Esophagus muscularis mucosa (tissue), 4 donors: ENCODE results near the gene KLHL3. TPM values are rescaled to one million over a fixed set of nuclear protein-coding genes. Genes with fewer than 3 reads are reported as not detected.
A peak's percentile ranks its signal among the peaks of the same experiment; 100 is the strongest.

Experiments used
- DNase-seq: peaks from one replicate; pipeline ENCODE4 v3.0.0-alpha.2; 2017; ENCODE audit errors: extremely low spot score
- H3K27ac ChIP-seq, 4 donors: fragments of 200-600 bp; sonication (generic); replicated peaks in 1 of 4; 1 replicate in 3 of 4; 2 replicates in 1 of 4; pipeline ENCODE4 v1.5.1; 2016 to 2019; ENCODE audit warnings: mild to moderate bottlenecking in 1 of 4
- H3K27me3 ChIP-seq, 4 donors: fragments of 200-600 bp; sonication (generic); one replicate each; pipeline versions ENCODE4 v1.5.1 to v1.6.0; 2016 to 2019
- H3K36me3 ChIP-seq, 4 donors: fragments of 200-600 bp; sonication (generic); one replicate each; pipeline ENCODE4 v1.5.1; 2016 to 2019
- H3K4me1 ChIP-seq, 4 donors: fragments of 200-600 bp; sonication (generic); one replicate each; pipeline ENCODE4 v1.5.1; 2016 to 2019
- H3K4me3 ChIP-seq, 4 donors: fragments of 200-600 bp; sonication (generic); 1 replicate in 2 of 4; 2 replicates in 2 of 4; pipeline ENCODE4 v1.5.1; 2016 to 2019; ENCODE audit warnings: mild to moderate bottlenecking in 4 of 4, moderate library complexity in 1 of 4
- H3K9me3 ChIP-seq, 4 donors: fragments of 200-600 bp; sonication (generic); 1 replicate in 3 of 4; 2 replicates in 1 of 4; pipeline ENCODE4 v1.5.1; 2016 to 2019
- EP300 ChIP-seq: sonication (generic); formaldehyde crosslinking; IDR thresholded peaks from one replicate; pipeline ENCODE4 v1.6.1; 2017; ENCODE audit warnings: antibody characterized with exemption
- POLR2A ChIP-seq: fragments of 450-650 bp; IDR thresholded peaks from one replicate; pipeline ENCODE4 v1.6.1; 2017; ENCODE audit warnings: antibody characterized with exemption, moderate library complexity, mild to moderate bottlenecking, low read depth
- POLR2AphosphoS5 ChIP-seq, 2 donors: sonication (generic); formaldehyde crosslinking; IDR thresholded peaks; one replicate each; pipeline ENCODE4 v1.6.1; 2017; ENCODE audit warnings: antibody characterized with exemption in 2 of 2
- WGBS: methylation state at CpG from one replicate; pipeline ENCODE4 v1.1.5; 2018; 5-methylcytosine and 5-hydroxymethylcytosine counted together
- intact Hi-C: fragments of 100-400 bp; cut with DNase I; formaldehyde crosslinking; loops from one replicate; pipeline ENCODE4 v1.15.1; 2023
- total RNA-seq, 4 donors: library from RNA; depleted of rRNA; stranded (reverse); fragments of >200 nt; gene quantifications; one replicate each; pipeline versions ENCODE4 v1.1.0 to v1.2.1, GENCODE V29; 2016
- TF ChIP-seq, protein P1 (sequence below), 3 experiments: fragments of 200-600 bp in 2 of 3; fragments of 450-650 bp in 1 of 3; sonication (generic) in 2 of 3; IDR thresholded peaks; one replicate each; pipeline ENCODE4 v1.5.1; 2017 to 2019; ENCODE audit warnings: antibody characterized with exemption in 3 of 3, mild to moderate bottlenecking in 2 of 3, moderate library complexity in 1 of 3

Gene KLHL3
- total RNA-seq, 4 donors from 2014 or later, result 3.0 to 7.8 (median 5.6) TPM

DNA sequence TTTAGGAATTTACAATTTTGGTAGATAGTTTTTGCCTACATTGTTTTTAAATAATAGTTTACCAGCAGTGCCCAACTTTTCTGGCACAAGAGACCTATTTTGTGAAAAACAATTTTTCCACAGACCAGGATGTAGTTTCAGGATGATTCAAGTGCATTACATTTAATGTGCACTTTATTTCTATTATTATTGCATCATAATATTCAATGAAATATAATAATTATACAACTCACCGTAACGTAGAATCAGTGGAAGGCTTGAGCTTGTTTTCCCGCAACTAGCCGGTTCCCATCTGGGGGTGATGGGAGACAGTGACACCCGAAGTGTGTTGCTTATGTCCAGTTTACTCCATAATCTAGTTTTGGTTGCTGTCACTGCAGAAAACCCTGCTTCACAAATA is 21.7 kb upstream of the KLHL3 start:
- H3K4me1 ChIP-seq, result peaks cover 4 to 18% (median 11%) of the 10 kb centered on the region in 4 donors
- intact Hi-C loops, result no loop called here
- no peaks in the 10 kb centered on the region for H3K27me3 ChIP-seq
- no peak overlapping the region for H3K27ac ChIP-seq
- no peaks in the 10 kb centered on the region for H3K36me3 ChIP-seq
- no peak for DNase-seq
- no peaks in the 10 kb centered on the region for H3K9me3 ChIP-seq
- 96% methylated on average over 5 of the region's 5 CpGs for WGBS
- H3K4me3 ChIP-seq, result no peak overlapping the region
- no peak for TF ChIP-seq EP300
- TF ChIP-seq, protein P1, sequence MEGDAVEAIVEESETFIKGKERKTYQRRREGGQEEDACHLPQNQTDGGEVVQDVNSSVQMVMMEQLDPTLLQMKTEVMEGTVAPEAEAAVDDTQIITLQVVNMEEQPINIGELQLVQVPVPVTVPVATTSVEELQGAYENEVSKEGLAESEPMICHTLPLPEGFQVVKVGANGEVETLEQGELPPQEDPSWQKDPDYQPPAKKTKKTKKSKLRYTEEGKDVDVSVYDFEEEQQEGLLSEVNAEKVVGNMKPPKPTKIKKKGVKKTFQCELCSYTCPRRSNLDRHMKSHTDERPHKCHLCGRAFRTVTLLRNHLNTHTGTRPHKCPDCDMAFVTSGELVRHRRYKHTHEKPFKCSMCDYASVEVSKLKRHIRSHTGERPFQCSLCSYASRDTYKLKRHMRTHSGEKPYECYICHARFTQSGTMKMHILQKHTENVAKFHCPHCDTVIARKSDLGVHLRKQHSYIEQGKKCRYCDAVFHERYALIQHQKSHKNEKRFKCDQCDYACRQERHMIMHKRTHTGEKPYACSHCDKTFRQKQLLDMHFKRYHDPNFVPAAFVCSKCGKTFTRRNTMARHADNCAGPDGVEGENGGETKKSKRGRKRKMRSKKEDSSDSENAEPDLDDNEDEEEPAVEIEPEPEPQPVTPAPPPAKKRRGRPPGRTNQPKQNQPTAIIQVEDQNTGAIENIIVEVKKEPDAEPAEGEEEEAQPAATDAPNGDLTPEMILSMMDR (IDR thresholded peaks at IDR 0.05), result no peak
- no peak for TF ChIP-seq POLR2A
- no peak for TF ChIP-seq POLR2AphosphoS5 (IDR thresholded peaks at IDR 0.05)

DNA sequence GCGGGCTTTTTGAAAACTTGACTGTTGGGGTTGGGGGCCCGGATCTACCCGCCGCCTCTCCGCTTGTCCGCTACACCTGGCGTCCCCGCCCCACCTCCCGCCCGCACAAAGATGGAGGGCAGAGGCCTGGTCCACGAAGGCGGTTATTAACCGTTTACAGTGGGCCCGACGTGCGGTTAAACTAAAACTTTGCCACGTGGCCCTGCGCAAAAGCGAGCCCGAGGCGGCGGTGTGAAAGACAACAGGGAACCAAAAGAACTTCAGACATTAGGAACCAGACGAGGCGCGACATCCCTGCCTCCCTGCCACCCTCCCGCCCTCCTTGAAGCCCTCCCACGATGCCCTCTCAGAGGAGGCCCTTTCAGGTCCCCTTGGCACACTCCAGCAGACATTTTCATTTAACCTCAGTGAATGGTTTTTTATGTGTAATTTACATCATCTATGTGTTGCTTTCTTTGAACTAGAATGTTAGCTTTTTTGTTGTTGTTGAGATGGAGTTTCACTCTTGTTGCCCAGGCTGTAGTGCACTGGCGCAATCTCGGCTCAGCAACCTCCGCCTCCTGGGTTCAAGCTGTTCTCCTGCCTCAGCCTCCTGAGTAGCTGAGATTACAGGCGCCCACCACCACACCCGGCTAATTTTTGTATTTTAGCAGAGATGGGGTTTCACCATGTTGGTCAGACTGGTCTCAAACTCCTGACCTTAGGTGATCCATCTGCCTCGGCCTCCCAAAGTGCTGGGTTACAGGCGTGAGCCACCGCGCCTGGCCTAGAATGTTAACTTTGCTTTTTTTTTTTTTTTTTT is 19.3 kb upstream of the KLHL3 start:
- no peak for DNase-seq
- no peaks in the 10 kb centered on the region for H3K9me3 ChIP-seq
- H3K27me3 ChIP-seq, result no peaks in the 10 kb centered on the region
- TF ChIP-seq EP300 (no peak), POLR2AphosphoS5 (IDR thresholded peaks at IDR 0.05) (no peak), POLR2A (no peak)
- TF ChIP-seq, protein P1 (IDR thresholded peaks at IDR 0.05), result no peak
- H3K4me3 ChIP-seq, result peak overlapping the region; percentile 61 to 86 (median 80)
- 72% methylated on average over 14 of the region's 36 CpGs for WGBS
- H3K36me3 ChIP-seq, result peaks cover 0 to 6% (median 0%) of the 10 kb centered on the region in 4 donors
- intact Hi-C loops, result no loop called here
- peaks cover 27 to 36% (median 33%) of the 10 kb centered on the region in 4 donors for H3K4me1 ChIP-seq
- peak overlapping the region; percentile 89 to 98 (median 96) for H3K27ac ChIP-seq

- H3K4me3 ChIP-seq, result peak within 1 kb of the TSS; percentile 61 to 86 (median 80)
- no peaks in the 10 kb centered on the region for H3K27me3 ChIP-seq
- intact Hi-C loops, result no loop called here
- no peaks in the 10 kb centered on the region for H3K9me3 ChIP-seq
- under 1% methylated on average over 49 of the region's 79 CpGs for WGBS
- peaks cover 0 to 6% (median 0%) of the 10 kb centered on the region in 4 donors for H3K36me3 ChIP-seq
- peak; percentile 99 for DNase-seq
- H3K4me1 ChIP-seq, result peaks cover 27 to 44% (median 41%) of the 10 kb centered on the region in 4 donors
- TF ChIP-seq, protein P1 (IDR thresholded peaks at IDR 0.05), result peak in 2 of 3 experiments; percentile 10 to 12
- TF ChIP-seq EP300 (no peak), POLR2AphosphoS5 (IDR thresholded peaks at IDR 0.05) (peak; percentile 97 to 99), POLR2A (peak; percentile 96)
- H3K27ac ChIP-seq, result peak within 1 kb of the TSS; percentile 89 to 98 (median 96)
Observed at GRCh38 chr5:137754188-137754960, 18.5 kb upstream of the KLHL3 start, which contains the start of gene HNRNPA0. HNRNPA0 (minus strand) TSS chr5:137754363; CDS start chr5:137754066, 297 bp downstream.

DNA sequence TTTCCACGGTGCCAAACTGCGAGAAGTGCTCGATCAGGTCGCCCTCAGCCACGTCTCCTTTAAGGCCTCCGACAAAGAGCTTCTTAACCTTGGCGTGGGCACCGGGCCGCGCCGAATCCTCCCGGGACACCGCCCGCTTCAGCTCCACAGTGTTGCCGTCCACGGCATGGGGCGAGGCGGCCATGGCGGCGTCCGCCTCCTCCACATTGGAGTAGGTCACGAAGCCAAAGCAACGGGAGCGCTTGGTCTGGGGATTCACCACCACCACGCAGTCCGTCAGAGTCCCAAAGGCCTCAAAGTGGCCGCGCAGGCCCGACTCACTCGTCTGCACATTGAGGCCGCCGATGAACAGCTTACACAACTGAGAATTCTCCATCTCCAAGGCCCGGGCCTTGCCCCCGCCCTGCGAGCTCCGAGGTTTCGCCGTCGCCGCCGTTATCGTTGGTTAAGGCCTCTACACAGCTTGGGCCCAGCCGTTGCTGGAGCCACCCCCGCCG is 17.9 kb upstream of the KLHL3 start:
- Histone ChIP-seq H3K4me1 (peaks cover 27 to 50% (median 47%) of the 10 kb centered on the region in 4 donors), H3K9me3 (no peaks in the 10 kb centered on the region), H3K27me3 (no peaks in the 10 kb centered on the region), H3K4me3 (peak overlapping the region; percentile 61 to 86 (median 80)), H3K36me3 (peaks cover 0 to 6% (median 0%) of the 10 kb centered on the region in 4 donors), H3K27ac (peak overlapping the region; percentile 89 to 98 (median 96))
- intact Hi-C loops, result no loop called here
- TF ChIP-seq, protein P1 (IDR thresholded peaks at IDR 0.05), result no peak
- TF ChIP-seq POLR2A (no peak), POLR2AphosphoS5 (IDR thresholded peaks at IDR 0.05) (no peak), EP300 (no peak)
- peak; percentile 94 for DNase-seq
- 0% methylated on average over 18 of the region's 45 CpGs for WGBS
